Measurements from ENCODE around the gene SCAF11. TPM values are rescaled to one million over a fixed set of nuclear protein-coding genes. Genes with fewer than 3 reads are reported as not detected.

The SCAF11 gene
- 69.7 and 70.1 TPM in 2 replicates for total RNA-seq

GRCh38 chr12:45990468-45991283, at the start of gene SCAF11:
SCAF11 (minus strand) TSS chr12:45990574; CDS start chr12:45964167, 26,407 bp downstream.

Measured in mesangial cell (primary cell).